ENCODE measurements around the gene SMPD1.

DNA sequence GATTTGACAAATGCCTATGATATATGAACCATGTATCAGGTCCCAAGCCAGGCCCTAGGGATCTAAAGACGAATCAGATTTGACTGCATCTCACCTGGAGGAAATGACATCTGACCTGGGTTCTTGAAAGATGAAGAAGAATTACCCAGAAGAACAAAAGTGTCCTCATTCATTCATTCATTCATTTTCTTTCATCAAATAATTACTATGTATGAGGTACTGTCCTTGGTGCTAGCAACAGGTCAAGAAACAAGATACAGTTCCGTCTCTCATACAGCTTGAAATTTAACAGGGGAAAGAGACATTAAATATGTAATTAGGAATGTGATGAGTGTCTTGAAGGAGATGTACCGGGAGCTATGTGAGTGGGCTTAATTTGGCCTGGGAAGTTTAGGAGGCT is 30.4 kb downstream of the SMPD1 start:
- TF ChIP-seq CTCF (conservative IDR thresholded peaks at IDR 0.05) (no peak), ZFX (IDR thresholded peaks at IDR 0.05) (no peak)
